PFSK-1 (cell line): Measurements from ENCODE around the gene SLC46A2.

ENCODE experiments used
- POLR2AphosphoS5 ChIP-seq: IDR thresholded peaks from 2 replicates; pipeline ENCODE4 v1.6.1; 2012; ENCODE audit warnings: low read depth, mild to moderate bottlenecking, control low read depth, low read length, moderate library complexity
- TAF1 ChIP-seq: IDR thresholded peaks from 2 replicates; pipeline ENCODE4 v1.6.1; 2012; ENCODE audit warnings: low read length, control low read depth, borderline replicate concordance; ENCODE audit not compliant: insufficient read depth

GRCh38 chr9:112894699-112895098, 4.0 kb upstream of the SLC46A2 start:
- TF ChIP-seq TAF1 (no peak), POLR2AphosphoS5 (no peak)
